Skeletal muscle cell (primary cell): ENCODE data around the gene IFNAR1.
"Not testable (repeated sequence)": the region's sequence is repeated elsewhere in the genome, so short reads cannot be mapped to it uniquely, and the experiment has no call there.

Source experiments
- DNase-seq: peaks from one replicate; pipeline ENCODE4 v3.0.0-alpha.2; 2010; ENCODE audit warnings: low read depth
- H3K4me3 ChIP-seq: 2 replicates; pipeline ENCODE4 v1.5.1; 2011; ENCODE audit warnings: low read depth, mild to moderate bottlenecking, control low read depth, low read length, moderate library complexity

The IFNAR1 gene

GRCh38 chr21:33334191-33334590 lies 9.4 kb downstream of the IFNAR1 start:
- no peak overlapping the region for H3K4me3 ChIP-seq
- DNase-seq: no peak

GRCh38 chr21:33334824-33335223 lies 10.1 kb downstream of the IFNAR1 start:
- no peak overlapping the region for H3K4me3 ChIP-seq
- no peak for DNase-seq

- no peak for DNase-seq
- no peak overlapping the region for H3K4me3 ChIP-seq
Measured at GRCh38 chr21:33339135-33339534, 14.4 kb downstream of the IFNAR1 start.

- no peak overlapping the region for H3K4me3 ChIP-seq
- DNase-seq: no peak
Measured at GRCh38 chr21:33339918-33340317, 15.1 kb downstream of the IFNAR1 start.

- DNase-seq: no peak
- H3K4me3 ChIP-seq: no peak overlapping the region
Measured at GRCh38 chr21:33345751-33346238, 21.0 kb downstream of the IFNAR1 start.

GRCh38 chr21:33348706-33349105 lies 23.9 kb downstream of the IFNAR1 start:
- no peak for DNase-seq
- no peak overlapping the region for H3K4me3 ChIP-seq

GRCh38 chr21:33350676-33351075 lies 25.9 kb downstream of the IFNAR1 start:
- no peak overlapping the region for H3K4me3 ChIP-seq
- DNase-seq: no peak

GRCh38 chr21:33355355-33355754 lies 30.6 kb downstream of the IFNAR1 start:
- H3K4me3 ChIP-seq: no peak overlapping the region
- no peak for DNase-seq

- H3K4me3 ChIP-seq: no peak overlapping the region
- peak; percentile 17 for DNase-seq
Measured at GRCh38 chr21:33355996-33356395, 31.2 kb downstream of the IFNAR1 start.

GRCh38 chr21:33357177-33357576 lies 32.4 kb downstream of the IFNAR1 start:
- DNase-seq: no peak
- no peak overlapping the region for H3K4me3 ChIP-seq

GRCh38 chr21:33359446-33359845 lies 34.7 kb downstream of the IFNAR1 start:
- no peak for DNase-seq

GRCh38 chr21:33360281-33360680 lies 35.5 kb downstream of the IFNAR1 start:
- no peak overlapping the region for H3K4me3 ChIP-seq
- no peak for DNase-seq

More at GRCh38 chr21:33359446-33359845, 34.7 kb downstream of the IFNAR1 start:
- no peak overlapping the region for H3K4me3 ChIP-seq

GRCh38 chr21:33360881-33361602 lies 36.3 kb downstream of the IFNAR1 start:
- H3K4me3 ChIP-seq: no peak overlapping the region
- peak; percentile 37 for DNase-seq

GRCh38 chr21:33362044-33362555 lies 37.3 kb downstream of the IFNAR1 start:
- no peak for DNase-seq
- H3K4me3 ChIP-seq: no peak overlapping the region

GRCh38 chr21:33363911-33364609 lies 39.3 kb downstream of the IFNAR1 start:
- DNase-seq, H3K4me3 ChIP-seq: not testable (repeated sequence)

GRCh38 chr21:33364830-33365229 lies 40.1 kb downstream of the IFNAR1 start:
- DNase-seq: no peak
- no peak overlapping the region for H3K4me3 ChIP-seq

- no peak overlapping the region for H3K4me3 ChIP-seq
- no peak for DNase-seq
Measured at GRCh38 chr21:33367309-33367973, 42.7 kb downstream of the IFNAR1 start.

- no peak for DNase-seq
- H3K4me3 ChIP-seq: no peak overlapping the region
Measured at GRCh38 chr21:33368124-33368523, 43.4 kb downstream of the IFNAR1 start.

- no peak overlapping the region for H3K4me3 ChIP-seq
- DNase-seq: no peak
Measured at GRCh38 chr21:33368576-33368975, 43.8 kb downstream of the IFNAR1 start.

GRCh38 chr21:33369586-33369985 lies 44.8 kb downstream of the IFNAR1 start:
- no peak for DNase-seq
- H3K4me3 ChIP-seq: no peak overlapping the region
